CD4-positive, alpha-beta T cell (primary cell): ENCODE measurements around the gene ATP13A3. TPM values are rescaled to one million over a fixed set of nuclear protein-coding genes. Genes with fewer than 3 reads are reported as not detected.

ENCODE experiments used
- ATAC-seq: fragments of 200-7000 bp; cut with Tn5 transposase; one replicate; pipeline ENCODE4 v1.10.0; 2022; ENCODE audit warnings: mild to moderate bottlenecking; ENCODE audit not compliant: poor library complexity
- CTCF ChIA-PET: fragments of 350-600 bp; sonication (Branson Sonifier 250); formaldehyde crosslinking; loops from one replicate; lab custom pipeline; 2021; ENCODE audit warnings: antibody characterized with exemption, inconsistent platforms; lab: Charles Lee
- POLR2A ChIA-PET: fragments of 350-600 bp; sonication (Branson Sonifier 250); formaldehyde crosslinking; loops from one replicate; lab custom pipeline; 2021; ENCODE audit warnings: antibody characterized with exemption, inconsistent platforms; lab: Charles Lee
- DNase-seq, 14 experiments: peaks; one replicate each; pipeline ENCODE4 v3.0.0-alpha.2; 2013 to 2020; ENCODE audit warnings: mixed read lengths in 2 of 14
- H3K27ac ChIP-seq, 2 donors: one replicate each; pipeline versions ENCODE4 v1.5.1 to v1.7.0; 2013; ENCODE audit warnings: low read length in 2 of 2, low read depth in 1 of 2, mild to moderate bottlenecking in 1 of 2
- H3K27me3 ChIP-seq, 2 experiments: 1 replicate in 1 of 2; 2 replicates in 1 of 2; pipeline versions ENCODE4 v1.6.1 to v1.7.0; 2013; ENCODE audit warnings: low read length in 2 of 2, control low read depth in 1 of 2, mild to moderate bottlenecking in 1 of 2, moderate library complexity in 1 of 2; ENCODE audit not compliant: insufficient read depth in 2 of 2, control insufficient read depth in 1 of 2
- H3K36me3 ChIP-seq: one replicate; pipeline ENCODE4 v1.6.1; 2013; ENCODE audit warnings: low read length, control low read depth; ENCODE audit not compliant: insufficient read depth
- H3K4me1 ChIP-seq: one replicate; pipeline ENCODE4 v1.6.1; 2013; ENCODE audit warnings: low read length, control low read depth; ENCODE audit not compliant: insufficient read depth
- H3K4me3 ChIP-seq: one replicate; pipeline ENCODE4 v1.5.1; 2013; ENCODE audit warnings: mild to moderate bottlenecking, low read length, moderate library complexity
- H3K9me3 ChIP-seq, 2 experiments: 1 replicate in 1 of 2; 2 replicates in 1 of 2; pipeline versions ENCODE4 v1.6.1 to v1.7.0; 2013; ENCODE audit warnings: low read length in 2 of 2, mild to moderate bottlenecking in 2 of 2, control low read depth in 1 of 2, moderate library complexity in 1 of 2; ENCODE audit not compliant: control insufficient read depth in 1 of 2, insufficient read depth in 1 of 2
- H3K27ac Mint-ChIP-seq: one replicate; pipeline ENCODE4 v1.8.0; 2020; ENCODE audit warnings: mixed read lengths
- H3K27me3 Mint-ChIP-seq: one replicate; pipeline ENCODE4 v1.8.0; 2021; ENCODE audit warnings: mixed read lengths
- H3K36me3 Mint-ChIP-seq: one replicate; pipeline ENCODE4 v1.8.0; 2021; ENCODE audit warnings: low read depth, mixed read lengths
- H3K4me1 Mint-ChIP-seq: one replicate; pipeline ENCODE4 v1.8.0; 2021; ENCODE audit warnings: low read depth, mixed read lengths
- H3K4me3 Mint-ChIP-seq: one replicate; pipeline ENCODE4 v1.8.0; 2020; ENCODE audit warnings: mild to moderate bottlenecking, mixed read lengths
- H3K9me3 Mint-ChIP-seq: one replicate; pipeline ENCODE4 v1.8.0; 2020; ENCODE audit warnings: mixed read lengths
- CTCF ChIP-seq: fragments of 200-600 bp; IDR thresholded peaks from one replicate; pipeline ENCODE4 v1.8.0; 2022; ENCODE audit warnings: antibody characterized with exemption, mild to moderate bottlenecking
- intact Hi-C, 2 experiments: fragments of 100-400 bp; cut with DNase I in 1 of 2; cut with micrococcal nuclease in 1 of 2; formaldehyde crosslinking; loops; one replicate each; pipeline versions ENCODE4 v1.15.1 to v1.9.0; 2023 to 2025; cut with DNase I, micrococcal nuclease
- total RNA-seq, 174 experiments: library from RNA in 2 of 174; stranded (reverse) in 2 of 174; gene quantifications; one replicate each; pipeline ENCODE4 v1.2.3 and lab custom pipeline; 2021 to 2026

Gene ATP13A3
- total RNA-seq, 2 experiments from 2014 or later = 46.5 to 52.7 TPM

GRCh38 chr3:194482196-194482593 is 4.6 kb downstream of the ATP13A3 start:
- ChIA-PET POLR2A (no interaction called here), CTCF (no interaction called here)
- no peak overlapping the region for H3K4me3 ChIP-seq
- no peak overlapping the region for H3K4me3 Mint-ChIP-seq
- ATAC-seq = no peak
- no peak overlapping the region for H3K27ac ChIP-seq
- H3K27me3 Mint-ChIP-seq = no peaks in the 10 kb centered on the region
- H3K4me1 Mint-ChIP-seq = peaks cover 35% of the 10 kb centered on the region
- intact Hi-C loops = loop anchor here (10.0 kb wide), 2 partner anchors 783 to 1063 kb away; partner anchors contain the start of gene PPP1R2 (in 1 of the 2)
- H3K36me3 Mint-ChIP-seq = peaks cover 31% of the 10 kb centered on the region
- H3K9me3 Mint-ChIP-seq = no peaks in the 10 kb centered on the region
- DNase-seq = no peak
- no peaks in the 10 kb centered on the region for H3K9me3 ChIP-seq
- TF ChIP-seq CTCF = no peak
- H3K27ac Mint-ChIP-seq = no peak overlapping the region
- peaks cover 6% of the 10 kb centered on the region for H3K36me3 ChIP-seq
- peaks cover 16% of the 10 kb centered on the region for H3K4me1 ChIP-seq
- no peaks in the 10 kb centered on the region for H3K27me3 ChIP-seq

GRCh38 chr3:194481525-194482195 is 5.1 kb downstream of the ATP13A3 start:
- ATAC-seq (no peak), DNase-seq (no peak)
- no peaks in the 10 kb centered on the region for H3K27me3 ChIP-seq
- peaks cover 35% of the 10 kb centered on the region for H3K4me1 Mint-ChIP-seq
- CTCF ChIA-PET = interaction anchor here (1.7 kb wide), 1 partner anchor 9 kb away, joined by 9 read pairs; no protein-coding TSS in a partner anchor
- H3K36me3 ChIP-seq = peaks cover 6% of the 10 kb centered on the region
- H3K4me3 ChIP-seq = no peak overlapping the region
- POLR2A ChIA-PET = interaction anchor here (0.9 kb wide), 1 partner anchor 102 kb away, joined by 3 read pairs; no protein-coding TSS in a partner anchor
- H3K4me1 ChIP-seq = peaks cover 14% of the 10 kb centered on the region
- peaks cover 29% of the 10 kb centered on the region for H3K36me3 Mint-ChIP-seq
- H3K27ac Mint-ChIP-seq = no peak overlapping the region
- no peaks in the 10 kb centered on the region for H3K9me3 Mint-ChIP-seq
- intact Hi-C loops = loop anchor here (10.0 kb wide), 2 partner anchors 783 to 1063 kb away; partner anchors contain the start of gene PPP1R2 (in 1 of the 2)
- H3K9me3 ChIP-seq = no peaks in the 10 kb centered on the region
- H3K27ac ChIP-seq = no peak overlapping the region
- no peak for TF ChIP-seq CTCF
- no peaks in the 10 kb centered on the region for H3K27me3 Mint-ChIP-seq
- no peak overlapping the region for H3K4me3 Mint-ChIP-seq

GRCh38 chr3:194481103-194481502 is 5.7 kb downstream of the ATP13A3 start:
- no peak overlapping the region for H3K4me3 ChIP-seq
- intact Hi-C loops = loop anchor here (10.0 kb wide), 2 partner anchors 784 to 1064 kb away; partner anchors contain the start of gene PPP1R2 (in 1 of the 2)
- Mint-ChIP-seq H3K9me3 (no peaks in the 10 kb centered on the region), H3K27ac (no peak overlapping the region), H3K4me1 (peaks cover 35% of the 10 kb centered on the region), H3K27me3 (no peaks in the 10 kb centered on the region), H3K36me3 (peaks cover 28% of the 10 kb centered on the region), H3K4me3 (no peak overlapping the region)
- H3K4me1 ChIP-seq = peaks cover 13% of the 10 kb centered on the region
- H3K9me3 ChIP-seq = no peaks in the 10 kb centered on the region
- DNase-seq (no peak), ATAC-seq (no peak)
- ChIA-PET POLR2A (interaction anchor here (0.9 kb wide), 1 partner anchor 103 kb away, joined by 3 read pairs; no protein-coding TSS in a partner anchor), CTCF (interaction anchor here (1.7 kb wide), 1 partner anchor 9 kb away, joined by 9 read pairs; no protein-coding TSS in a partner anchor)
- TF ChIP-seq CTCF = no peak
- H3K27me3 ChIP-seq = no peaks in the 10 kb centered on the region
- H3K27ac ChIP-seq = no peak overlapping the region
- peaks cover 6% of the 10 kb centered on the region for H3K36me3 ChIP-seq
